NCI-H2081 (cell line): ENCODE measurements around the gene ADSS2.

Experiments used
- DNase-seq, 2 experiments: peaks; one replicate each; lab custom pipeline; 2025; lab: John Stamatoyannopoulos, UW

The ADSS2 gene

DNA sequence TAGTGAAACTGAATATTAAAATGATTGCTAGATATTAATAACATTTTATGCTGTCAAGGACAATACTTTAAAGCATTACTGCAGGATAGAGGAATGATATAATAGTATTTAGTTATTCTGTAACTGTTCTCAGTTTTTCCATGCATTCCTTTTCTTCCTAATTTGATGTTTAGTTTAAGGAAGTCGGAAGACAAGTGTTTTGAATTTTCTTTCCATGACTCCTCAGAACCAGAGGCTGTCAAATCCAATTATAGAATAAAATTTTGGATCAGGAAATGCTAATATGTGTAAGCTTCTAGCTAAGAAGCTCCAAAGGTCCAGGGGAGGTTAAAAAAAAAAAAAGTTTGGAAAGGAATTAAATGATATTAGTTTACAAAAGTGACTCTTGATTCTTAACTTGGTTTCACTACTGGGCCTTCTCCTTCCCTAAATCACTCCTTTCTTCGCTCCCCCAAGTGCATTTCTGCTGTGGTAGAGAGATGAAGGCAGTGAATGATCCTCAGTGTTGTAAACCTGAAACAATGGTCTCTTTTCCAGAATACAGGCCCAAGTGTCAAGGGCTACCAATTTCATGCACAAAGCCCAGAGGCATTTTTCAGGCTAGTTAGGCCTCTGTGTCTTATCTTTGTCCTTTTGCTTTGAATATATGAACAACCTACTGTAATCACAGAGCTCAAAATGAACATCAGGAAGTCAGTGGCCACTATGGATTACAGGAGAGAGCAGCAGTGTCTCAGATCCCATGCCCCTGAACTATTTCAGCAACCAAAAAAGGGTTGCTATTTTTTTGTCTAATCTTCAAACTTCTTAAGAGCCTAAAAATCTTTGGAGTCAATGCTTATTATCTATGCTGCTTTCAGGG, 6.2 kb downstream of the ADSS2 start:
- DNase-seq: no peak

DNA sequence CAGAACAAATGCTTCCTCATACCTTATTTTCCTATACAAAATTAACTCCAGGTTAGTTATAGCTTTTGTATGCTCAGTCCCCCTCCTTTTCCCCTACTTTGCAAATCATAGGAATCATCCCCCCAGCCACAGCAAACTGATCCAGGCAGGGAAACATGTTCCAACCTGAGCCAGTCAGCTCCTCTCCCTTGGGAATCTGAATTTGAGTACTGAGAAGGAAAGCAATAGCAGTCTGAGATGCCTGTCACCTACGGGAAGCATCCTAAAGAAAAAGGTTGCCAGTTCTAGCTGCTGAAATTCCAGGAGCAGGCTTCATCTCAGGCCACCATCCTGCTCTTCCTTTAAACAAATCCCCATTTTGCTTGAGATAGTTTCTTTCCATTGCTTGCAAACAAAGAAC, 6.9 kb downstream of the ADSS2 start:
- DNase-seq: no peak

DNA sequence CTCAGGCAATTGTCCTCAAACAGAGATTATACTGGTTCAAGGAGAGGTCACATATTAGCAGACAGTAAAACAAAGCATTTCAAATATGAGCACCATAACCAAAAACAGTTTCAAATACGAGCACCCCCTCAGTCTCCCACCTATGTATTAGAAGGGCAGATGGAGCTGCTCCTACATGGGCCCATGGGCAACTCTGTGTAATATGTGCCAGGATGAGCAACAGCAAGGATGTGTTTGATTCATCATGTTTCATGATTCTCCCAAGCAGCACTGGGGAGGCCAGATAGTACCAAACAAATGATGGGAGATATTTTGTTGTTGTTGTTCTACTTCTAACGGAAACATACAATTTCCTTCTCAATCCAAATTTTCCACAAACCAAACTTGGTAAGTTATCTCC, 8.9 kb downstream of the ADSS2 start:
- DNase-seq: no peak

DNA sequence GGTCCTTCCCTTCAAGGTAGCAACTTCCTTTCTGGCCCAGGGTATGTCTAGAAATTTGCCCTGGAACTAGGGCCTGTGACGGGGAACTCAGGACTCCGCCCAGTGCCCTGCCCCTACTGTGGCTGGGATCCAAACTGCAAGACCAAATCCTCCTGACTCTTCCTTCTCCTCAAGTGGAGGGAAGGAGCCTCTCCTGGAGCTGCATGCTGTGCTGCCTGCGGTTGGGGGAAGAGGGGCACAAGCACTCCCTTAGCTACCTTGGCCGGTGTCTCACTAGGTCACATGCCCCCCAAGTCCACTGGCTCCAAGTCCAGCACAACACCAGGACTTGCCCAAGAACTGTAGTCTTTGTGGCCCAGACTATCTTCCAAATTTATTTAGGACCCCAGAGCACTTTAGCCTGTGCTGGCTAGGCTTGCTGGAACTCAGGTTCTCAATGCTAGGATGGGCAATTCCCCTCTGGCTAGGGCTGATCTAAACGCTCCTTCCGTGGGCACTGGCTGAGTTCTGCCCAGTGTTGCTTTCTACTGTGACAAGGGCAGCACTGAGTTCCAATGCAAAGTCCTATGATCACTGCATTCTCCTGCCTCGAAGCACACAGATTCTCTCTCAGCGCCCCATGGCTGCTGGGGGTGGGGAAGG, 12.2 kb downstream of the ADSS2 start:
- DNase-seq: no peak

DNA sequence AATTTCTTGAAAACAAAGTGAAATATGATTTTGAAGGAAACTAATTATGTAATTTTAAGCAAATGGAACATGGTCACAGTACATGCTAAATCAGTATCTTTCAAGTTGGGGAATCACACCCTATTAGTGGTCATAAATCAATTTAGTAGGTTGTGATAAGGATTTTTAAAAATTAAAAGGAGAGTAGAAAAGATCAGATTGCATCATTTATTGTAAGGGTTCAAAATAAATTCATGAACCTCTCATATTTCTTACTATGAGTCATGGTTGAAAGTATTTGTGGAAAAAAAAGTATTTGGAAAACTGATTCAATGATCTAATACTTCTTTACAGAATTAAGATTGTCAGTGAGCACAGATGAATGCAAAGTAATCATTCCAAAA, 14.6 kb downstream of the ADSS2 start:
- no peak for DNase-seq

DNA sequence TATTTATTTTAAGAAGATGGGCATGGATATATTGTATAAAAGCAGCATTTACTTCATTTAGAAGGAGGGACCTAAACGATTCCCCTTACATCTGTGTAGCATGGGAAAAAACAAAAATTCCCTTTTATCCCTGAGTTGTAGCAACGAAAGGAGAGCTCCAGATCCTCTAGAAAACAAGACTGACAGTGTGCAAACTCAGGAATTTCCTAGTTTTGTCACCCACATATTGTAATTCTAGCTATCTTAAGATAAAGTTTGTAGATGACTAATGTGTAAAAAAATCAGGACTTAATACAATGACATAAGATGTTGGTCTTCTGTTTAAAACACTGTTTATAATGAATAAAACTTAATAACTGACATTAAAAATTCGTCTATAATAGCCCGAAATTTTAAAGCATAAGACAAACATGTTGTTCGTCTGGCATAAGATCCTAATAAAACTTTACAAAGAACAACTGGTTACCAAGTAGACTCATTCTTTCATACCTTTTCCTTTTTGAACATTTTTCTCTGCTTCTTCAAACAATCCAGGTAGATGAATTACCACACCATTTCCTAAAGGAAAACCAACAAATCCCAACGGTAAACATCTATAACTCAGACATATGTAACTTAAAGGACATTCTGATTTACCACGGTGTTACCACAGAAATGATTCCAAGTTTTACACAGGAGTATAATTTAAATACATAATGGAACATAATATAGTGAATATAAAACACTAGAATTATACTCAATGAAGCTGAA, 15.2 kb downstream of the ADSS2 start:
- DNase-seq: no peak

DNA sequence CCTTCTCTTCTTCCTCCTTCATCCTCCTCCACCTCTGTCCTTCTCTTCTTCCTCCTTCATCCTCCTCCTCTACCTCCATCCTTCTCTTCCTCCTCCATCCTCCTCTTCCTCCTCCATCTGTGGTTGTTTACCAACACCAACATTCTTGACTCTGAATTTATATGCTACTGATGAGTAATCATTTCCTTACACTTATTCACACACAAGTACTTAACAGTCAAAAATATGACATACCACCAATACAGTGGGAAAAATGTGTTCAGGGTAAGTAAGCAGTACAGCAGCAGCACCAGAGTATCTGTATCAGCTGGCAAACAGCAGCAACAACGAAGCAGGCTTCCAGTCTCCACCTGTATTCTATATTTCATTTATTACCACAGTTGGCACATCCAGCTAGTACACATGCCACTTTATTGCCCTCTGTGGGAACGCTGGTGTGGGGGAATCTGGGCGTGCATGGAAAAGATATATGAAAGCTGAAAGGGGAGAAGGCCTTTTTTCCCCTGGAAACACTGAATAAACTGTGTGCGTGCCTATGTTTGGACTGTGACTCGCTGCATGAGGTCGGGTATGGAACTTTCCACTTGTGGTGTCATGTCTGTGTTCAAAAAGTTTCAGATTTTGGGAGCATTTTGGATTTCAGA, 16.0 kb downstream of the ADSS2 start:
- DNase-seq: no peak

- DNase-seq: no peak
These were observed 20.5 kb downstream of the ADSS2 start for GRCh38 chr1:244431166-244431565.

GRCh38 chr1:244429818-244430217, 21.9 kb downstream of the ADSS2 start:
- DNase-seq: no peak

- DNase-seq: no peak
These were observed 24.1 kb downstream of the ADSS2 start for GRCh38 chr1:244427647-244428046.

DNA sequence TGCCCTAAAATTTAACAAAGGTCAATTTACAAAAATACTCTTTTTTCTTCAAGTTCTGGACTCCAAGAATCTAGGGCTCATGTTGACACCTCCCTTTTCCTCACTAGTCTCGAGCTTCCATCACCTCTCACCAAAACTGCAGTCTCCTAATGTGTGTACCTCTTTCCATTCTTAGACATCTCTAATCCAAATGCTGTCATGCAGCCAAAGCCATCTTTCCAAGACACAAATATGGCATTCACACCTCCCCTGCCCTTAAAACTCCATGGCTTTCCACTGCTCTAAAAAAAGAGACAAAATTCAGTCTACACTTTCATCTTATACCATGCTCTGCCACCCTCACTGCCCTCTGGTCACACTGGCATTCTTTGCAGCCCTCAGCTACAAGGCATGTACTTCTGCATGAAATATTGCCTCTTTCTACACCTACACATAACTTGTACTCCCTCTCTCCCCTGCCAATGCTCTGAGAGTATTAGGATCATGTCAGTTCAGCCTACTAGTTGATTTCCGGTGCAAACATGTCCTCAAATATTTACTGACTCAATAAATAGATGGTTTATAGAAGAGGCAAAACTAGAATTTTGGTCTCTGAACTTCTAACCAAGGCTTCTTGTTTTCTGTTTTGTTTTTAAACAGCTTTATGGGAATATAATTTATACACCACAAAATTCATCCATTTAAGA, 26.9 kb downstream of the ADSS2 start:
- DNase-seq: no peak

GRCh38 chr1:244422174-244422573, 29.5 kb downstream of the ADSS2 start:
- DNase-seq: no peak

GRCh38 chr1:244419024-244419423, 32.7 kb downstream of the ADSS2 start:
- no peak for DNase-seq

DNA sequence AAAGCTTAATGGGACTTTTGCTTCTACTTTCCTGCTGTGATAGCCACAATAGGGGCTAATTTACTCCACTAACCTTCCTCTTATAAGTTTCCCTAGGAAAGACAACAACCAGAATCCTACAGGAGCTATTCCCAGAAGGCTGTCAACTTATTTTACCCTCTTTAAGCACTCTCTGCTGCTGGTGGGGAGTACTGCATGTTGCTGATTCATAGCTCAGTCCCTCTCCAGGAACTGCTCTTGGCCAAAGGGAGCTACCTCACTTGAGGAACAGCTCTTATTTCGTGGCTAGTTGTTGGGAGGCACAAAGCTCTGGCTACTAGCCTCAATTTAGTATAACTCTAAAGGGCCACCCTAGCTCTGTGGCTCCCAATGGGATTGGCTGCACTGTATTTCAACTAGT, 37.2 kb downstream of the ADSS2 start:
- DNase-seq: no peak

- DNase-seq: no peak
These were observed 38.0 kb downstream of the ADSS2 start for GRCh38 chr1:244413736-244414135.

DNA sequence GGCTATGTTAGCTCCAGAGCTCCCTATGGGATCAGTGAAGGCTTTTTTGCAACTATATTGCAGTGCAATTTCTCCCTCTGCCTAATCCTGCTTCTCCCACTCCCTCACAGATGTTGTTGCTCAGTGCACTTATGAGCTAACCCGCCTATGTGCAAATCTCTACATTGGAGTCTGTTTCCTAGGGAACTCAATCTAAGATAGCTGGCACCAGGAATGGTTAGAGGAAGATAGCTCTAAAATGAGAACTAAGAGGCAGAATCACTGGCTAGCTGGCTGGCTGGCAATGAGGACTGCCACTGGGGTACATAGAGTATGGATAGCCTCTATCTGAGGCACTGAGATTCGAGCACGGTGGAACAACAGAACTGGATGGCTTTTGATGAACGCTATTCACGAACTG, 39.5 kb downstream of the ADSS2 start:
- DNase-seq: no peak

- DNase-seq: no peak
These were observed 42.0 kb downstream of the ADSS2 start for GRCh38 chr1:244409701-244410100.

DNA sequence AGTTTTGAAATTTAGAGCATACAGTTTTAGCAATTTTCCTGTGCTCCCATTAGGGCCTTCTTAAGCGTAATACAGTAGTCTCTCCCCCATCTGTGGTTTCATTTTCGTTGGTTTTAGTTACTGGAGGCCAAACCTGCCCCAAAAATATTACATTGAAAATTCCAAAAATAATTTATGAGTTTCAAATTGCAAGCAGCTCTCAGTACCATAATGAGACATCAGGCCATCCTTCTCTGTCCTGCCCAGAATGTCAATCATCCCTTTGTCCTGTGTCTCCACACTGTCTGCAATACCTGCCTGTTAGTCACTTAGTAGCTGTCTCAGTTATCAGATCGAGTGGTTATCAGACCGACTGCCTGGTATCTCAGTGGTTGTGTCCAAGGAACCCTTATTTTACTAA, 45.4 kb downstream of the ADSS2 start:
- DNase-seq: no peak

- no peak for DNase-seq
These were observed 45.9 kb downstream of the ADSS2 start for GRCh38 chr1:244405856-244406255.

DNA sequence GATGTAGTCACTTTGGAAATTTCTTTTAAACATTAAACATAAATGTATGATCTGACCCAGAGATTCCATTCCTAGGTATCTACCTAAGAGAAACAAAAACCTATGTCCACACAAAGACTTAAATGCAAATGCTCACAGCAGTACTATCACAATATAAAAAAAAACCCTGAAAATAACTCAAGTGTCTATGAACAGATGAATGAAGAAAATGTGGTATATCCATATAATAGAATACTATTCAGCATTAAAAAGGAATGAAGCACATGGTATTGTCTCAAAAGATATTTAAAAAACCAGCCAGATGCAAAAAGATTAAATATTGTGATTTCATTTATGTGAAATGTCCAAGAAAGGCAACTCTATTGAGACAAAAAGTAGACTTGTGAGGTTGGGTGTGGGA, 48.3 kb downstream of the ADSS2 start:
- DNase-seq: no peak

- no peak for DNase-seq
These were observed 50.7 kb downstream of the ADSS2 start for GRCh38 chr1:244400974-244401373.

GRCh38 chr1:244397131-244397530, 54.6 kb downstream of the ADSS2 start:
- no peak for DNase-seq
